ENCODE measurements around the gene FLCN.

FLCN gene

DNA sequence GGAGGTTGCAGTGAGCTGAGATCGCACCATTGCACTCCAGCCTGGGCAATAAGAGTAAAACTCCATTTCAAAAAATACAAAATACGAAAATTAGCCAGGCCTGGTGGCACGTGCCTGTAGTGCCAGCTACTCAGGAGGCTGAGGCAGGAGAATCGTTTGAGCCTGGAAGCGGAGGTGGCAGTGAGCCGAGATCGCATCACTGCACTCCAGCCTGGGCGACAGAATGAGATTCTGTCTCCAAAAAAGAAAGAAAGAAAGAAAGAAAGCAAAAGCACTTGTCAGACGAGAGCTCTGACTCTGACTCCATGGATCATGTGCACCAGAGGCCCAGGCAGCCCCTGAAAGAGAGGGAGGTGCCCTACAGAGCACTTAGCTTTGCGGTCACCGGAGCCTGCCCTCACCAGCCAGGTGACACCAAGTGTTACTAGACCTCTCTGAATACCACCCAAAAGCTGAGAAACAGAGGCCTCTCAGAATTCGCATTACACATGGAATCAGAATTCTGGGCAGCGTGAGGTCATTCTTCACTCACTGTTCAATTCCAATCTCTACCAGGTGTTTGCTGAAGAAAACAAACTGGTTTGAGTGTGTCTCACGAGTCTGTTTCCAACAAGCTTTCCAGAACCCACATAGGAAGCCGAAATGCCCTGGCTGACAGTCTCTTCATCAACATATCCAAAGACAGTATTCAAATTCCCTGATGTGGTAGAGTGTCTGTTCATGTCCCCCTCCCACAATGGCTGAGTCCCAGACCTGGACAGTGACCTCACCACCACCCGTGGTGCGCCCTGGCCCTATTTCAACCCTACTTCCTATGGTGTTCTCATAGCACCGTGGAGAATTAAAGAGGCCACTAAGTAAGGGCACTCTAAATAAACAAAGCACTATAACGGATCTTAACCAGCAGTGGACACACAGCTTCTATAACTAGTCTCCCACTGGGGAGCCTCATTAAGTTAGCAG, 1.5 kb downstream of the FLCN start:
- DNase-seq = no peak

- no peak for DNase-seq
Observed at GRCh38 chr17:17232303-17232621, 4.7 kb downstream of the FLCN start.

- no peak for DNase-seq
Observed at GRCh38 chr17:17231621-17232302, 5.2 kb downstream of the FLCN start.

- DNase-seq = no peak
Observed at GRCh38 chr17:17229416-17230384, 7.3 kb downstream of the FLCN start.

DNA sequence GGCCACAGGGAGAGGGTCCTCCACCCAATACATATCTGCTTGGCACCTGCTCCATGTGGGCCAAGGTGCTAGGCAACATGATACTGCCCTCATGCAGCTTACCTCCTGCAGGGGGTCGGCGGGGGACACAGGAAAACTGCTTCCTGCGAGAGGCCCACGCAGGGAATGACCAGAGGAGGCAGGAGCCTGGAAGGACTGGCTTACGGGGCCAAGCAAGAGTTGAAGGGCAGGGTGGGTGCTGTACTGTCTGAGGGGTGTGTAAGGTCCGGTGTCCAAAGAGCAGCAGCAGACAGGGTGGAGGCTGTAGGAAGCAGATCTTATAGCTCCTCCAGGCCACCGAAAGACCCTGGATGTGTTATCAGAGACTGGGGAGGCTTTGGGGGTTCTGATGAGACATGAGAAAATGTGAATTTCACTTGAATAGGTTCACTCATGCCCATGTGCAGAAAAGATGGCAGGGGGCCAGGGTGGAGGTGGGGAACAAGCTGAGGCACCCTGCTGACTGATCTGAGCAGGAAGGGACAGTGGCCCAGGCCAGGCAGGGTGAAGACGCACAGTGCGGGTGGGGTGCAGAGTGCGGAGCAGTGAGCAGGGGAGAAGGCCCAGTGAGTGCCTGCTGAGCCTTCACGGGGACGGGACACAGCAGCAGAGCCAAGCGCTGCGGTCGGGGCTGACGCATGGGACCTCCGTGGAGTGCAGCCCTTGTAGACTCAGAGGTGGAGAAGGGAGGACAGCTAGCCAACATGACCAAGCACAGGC, 8.3 kb downstream of the FLCN start:
- no peak for DNase-seq

DNA sequence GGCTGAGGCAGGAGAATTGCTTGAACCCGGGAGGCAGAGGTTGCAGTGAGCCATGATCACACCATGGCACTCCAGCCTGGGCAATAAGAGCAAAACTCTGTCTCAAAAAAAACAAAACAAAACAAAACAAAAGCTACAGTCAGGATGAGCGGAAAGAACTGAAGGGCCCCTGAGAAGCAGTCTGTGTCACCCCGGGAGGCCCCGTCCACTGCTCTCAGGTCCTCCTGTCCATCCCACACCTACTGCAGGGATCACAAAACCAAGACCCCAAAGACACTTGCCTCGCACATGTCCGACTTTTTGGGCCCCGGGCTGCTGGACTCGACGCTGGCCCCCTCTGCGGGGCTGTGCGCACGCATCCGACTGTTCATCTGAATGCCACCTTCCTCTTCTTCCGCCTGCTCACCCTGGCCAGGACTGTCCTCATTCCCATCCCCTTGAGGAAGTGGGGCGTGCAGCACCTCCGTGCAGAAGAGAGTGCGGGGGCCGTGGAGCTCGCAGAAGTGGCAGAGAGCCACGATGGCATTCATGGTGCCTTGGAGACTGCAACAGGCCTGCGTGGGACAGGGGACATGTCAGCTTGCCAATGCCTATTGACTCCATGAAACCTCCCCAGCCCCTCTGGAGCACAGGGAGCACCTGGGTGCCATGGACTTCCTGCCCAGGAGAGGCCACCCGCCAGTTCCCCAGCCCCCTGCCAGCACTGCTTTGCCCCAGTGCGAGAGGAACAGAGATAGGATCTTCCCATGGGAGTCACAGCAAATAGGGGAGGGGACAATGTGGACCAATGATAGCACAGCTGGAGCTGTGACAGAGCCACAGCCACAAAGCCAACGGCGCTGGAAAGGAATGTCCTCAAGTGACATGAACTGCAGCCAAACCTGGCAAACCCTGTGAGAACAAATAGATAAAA, 9.1 kb downstream of the FLCN start:
- DNase-seq = no peak

DNA sequence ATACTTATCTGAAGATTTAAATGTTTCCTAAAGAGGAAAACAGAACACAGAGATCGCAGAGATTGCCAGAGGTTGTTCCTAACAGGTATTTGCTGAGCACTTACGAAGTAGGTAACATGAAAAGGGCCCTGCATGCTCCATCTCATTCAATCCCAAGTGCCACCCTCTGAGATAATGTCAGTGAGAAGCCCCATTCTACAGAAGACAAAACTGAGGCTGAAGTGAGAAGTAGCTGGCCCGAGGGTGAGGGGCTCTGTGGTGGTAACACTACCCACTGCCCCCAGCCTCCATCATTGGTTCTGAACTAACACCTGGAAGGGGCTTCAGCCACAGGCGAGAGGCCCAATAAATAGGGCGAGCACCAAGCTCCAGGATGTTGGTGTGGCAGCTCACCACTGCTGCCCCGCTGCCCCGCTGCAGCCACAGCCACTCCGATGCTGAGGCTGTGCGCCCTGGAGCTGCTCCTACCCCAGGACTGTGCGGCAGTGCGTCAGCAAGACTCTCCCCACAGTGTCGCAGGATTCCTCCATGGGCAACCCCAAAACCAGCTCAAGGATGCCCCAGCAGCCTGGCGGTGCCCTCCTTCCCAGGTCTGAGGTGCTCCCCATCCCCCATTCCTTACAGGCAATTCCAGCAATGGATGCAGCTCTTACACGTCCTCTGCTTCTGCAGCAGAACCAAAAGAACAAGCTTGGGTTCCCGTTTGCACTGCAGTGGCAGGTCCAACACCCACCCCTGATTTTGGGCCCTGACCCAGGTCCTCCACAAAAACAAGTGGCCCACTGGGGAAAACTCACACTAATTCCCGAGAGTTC, 10.3 kb downstream of the FLCN start:
- no peak for DNase-seq

GRCh38 chr17:17225901-17226300, 11.1 kb downstream of the FLCN start:
- DNase-seq = no peak

GRCh38 chr17:17224137-17224536, 12.8 kb downstream of the FLCN start:
- no peak for DNase-seq

GRCh38 chr17:17223736-17224135, 13.2 kb downstream of the FLCN start:
- no peak for DNase-seq

- DNase-seq = no peak
Observed at GRCh38 chr17:17221329-17221728, 15.6 kb downstream of the FLCN start.

GRCh38 chr17:17220529-17220928, 16.4 kb downstream of the FLCN start:
- no peak for DNase-seq

DNA sequence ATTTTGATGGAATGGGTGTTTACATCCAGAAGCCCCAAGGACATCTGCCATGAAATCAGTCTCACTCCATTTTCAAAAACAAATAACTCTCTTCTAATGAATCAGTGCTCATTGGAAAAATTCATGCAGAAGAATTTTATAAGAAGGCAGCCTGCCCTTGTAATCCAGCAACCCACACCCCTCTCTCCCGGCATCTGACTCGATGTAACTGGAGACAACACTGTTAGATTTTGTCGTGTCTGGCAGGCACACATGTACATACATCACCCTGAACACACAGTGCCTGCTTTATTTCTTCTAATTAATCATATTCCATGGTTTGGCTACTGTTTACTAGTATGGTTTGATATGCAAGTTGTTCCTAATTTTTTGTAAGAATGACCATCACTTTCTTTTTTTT, 19.0 kb downstream of the FLCN start:
- DNase-seq = no peak

DNA sequence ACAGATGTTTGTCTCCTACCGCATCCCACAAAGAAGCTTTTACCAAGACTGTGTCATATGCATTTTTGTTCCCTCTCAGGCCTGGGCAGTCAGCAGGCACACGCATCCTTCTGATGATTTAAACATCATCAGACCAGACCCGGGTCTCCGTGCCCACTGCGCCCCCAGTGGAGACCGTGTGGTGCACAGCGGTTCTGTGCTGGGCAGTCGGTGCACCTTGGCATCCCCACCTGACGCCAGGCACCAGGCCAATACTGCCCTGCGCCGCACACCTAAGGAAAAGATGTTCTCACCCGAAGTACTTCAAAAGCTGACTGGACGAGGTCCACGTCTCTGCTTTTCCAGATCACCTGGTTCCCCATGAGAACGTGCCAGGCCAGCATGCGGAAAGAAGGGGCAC, 20.2 kb downstream of the FLCN start:
- DNase-seq = no peak

DNA sequence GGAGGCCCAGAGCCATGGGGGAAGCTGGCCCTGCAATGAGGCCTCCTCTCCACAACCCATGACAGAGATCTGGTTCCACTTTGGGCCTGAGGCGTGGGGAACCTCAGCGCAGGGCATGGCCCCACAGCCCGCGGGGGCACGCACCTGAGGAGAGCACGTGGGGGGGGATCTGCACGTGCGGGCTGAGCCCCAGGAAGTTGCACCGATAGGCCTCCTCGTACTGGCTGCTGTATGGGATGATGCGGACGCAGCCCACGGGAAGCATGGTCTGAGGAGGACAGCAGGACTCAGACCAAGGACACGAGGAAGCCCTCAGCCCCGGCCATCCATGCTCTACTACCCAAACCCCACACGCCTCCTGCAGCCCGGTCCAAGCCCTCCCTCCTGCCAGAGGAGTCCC, 20.7 kb downstream of the FLCN start:
- no peak for DNase-seq

DNA sequence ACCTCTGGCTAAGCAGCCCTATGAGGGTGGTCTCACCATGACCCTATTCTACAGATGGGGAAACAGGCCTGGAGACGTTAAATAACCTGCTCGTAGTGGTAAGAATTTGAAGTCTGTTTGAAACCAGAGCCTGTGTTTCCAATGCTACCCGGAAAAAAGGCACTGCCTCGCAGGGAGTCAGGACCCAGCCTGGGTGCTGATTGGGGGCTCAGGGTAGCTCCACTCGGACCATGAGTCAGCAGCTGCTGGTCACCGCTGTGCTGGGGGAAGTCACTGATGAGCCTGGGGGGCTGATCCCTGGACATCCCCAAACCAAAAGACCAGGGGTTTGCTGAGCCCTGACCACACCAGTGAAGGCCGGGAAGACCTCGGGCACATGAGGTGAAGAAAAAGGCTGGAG, 21.4 kb downstream of the FLCN start:
- DNase-seq = no peak

- no peak for DNase-seq
Observed at GRCh38 chr17:17214646-17215436, 22.1 kb downstream of the FLCN start.

GRCh38 chr17:17213775-17214174, 23.2 kb downstream of the FLCN start:
- no peak for DNase-seq

GRCh38 chr17:17207998-17208397, 29.0 kb downstream of the FLCN start:
- DNase-seq = no peak

GRCh38 chr17:17206913-17207335, 30.0 kb downstream of the FLCN start:
- DNase-seq = no peak
